HepG2 (cell line): Measurements from ENCODE around the gene TEAD1. TPM values are rescaled to one million over a fixed set of nuclear protein-coding genes. Genes with fewer than 3 reads are reported as not detected.

Experiments
- ATAC-seq: fragments of 200-7000 bp; cut with Tn5 transposase; 3 replicates; pipeline ENCODE4 v1.9.1; 2020; ENCODE audit warnings: mild to moderate bottlenecking, moderate library complexity
- BruUV-seq: library from RNA; stranded (reverse); fragments of 400-500 nt; replicated peaks from 2 replicates; lab custom pipeline; 2021; lab: Mats Ljungman, UMichigan
- CTCF ChIA-PET: fragments of 300-600 bp; formaldehyde crosslinking; extraction: SDS; loops from one replicate; lab custom pipeline; 2021; ENCODE audit warnings: low total read pairs, inconsistent platforms, low intra/inter-chr PET ratio; lab: Yijun Ruan, JAX
- POLR2A ChIA-PET: fragments of 350-600 bp; sonication (Branson Sonifier 250); formaldehyde crosslinking; loops from one replicate; lab custom pipeline; 2020; ENCODE audit warnings: antibody characterized with exemption, inconsistent platforms; lab: Yijun Ruan, JAX
- DNase-seq: peaks from one replicate; pipeline ENCODE4 v3.0.0-alpha.2; 2015; ENCODE audit warnings: low spot score
- FAIRE-seq: peaks from 3 replicates; lab custom pipeline; 2011; peaks lifted over from hg19 to GRCh38; lab: Jason Lieb, UNC
- H2AFZ ChIP-seq: one replicate; pipeline ENCODE4 v1.6.1; 2011; ENCODE audit warnings: low read length, inconsistent platforms
- H3K27ac ChIP-seq: fragments of 300-600 bp; 3 replicates; pipeline ENCODE4 v1.8.0; 2011; ENCODE audit warnings: mixed run types, mild to moderate bottlenecking, mixed read lengths, low read length, inconsistent platforms; ENCODE audit not compliant: insufficient read depth; ENCODE audit errors: extremely low read length
- H3K27me3 ChIP-seq, 2 experiments: fragments of 200-600 bp in 1 of 2; 2 replicates in 1 of 2; 3 replicates in 1 of 2; pipeline versions ENCODE4 v1.6.0 to v1.8.0; 2011; ENCODE audit warnings: low read length in 2 of 2, mild to moderate bottlenecking in 2 of 2, moderate library complexity in 2 of 2, inconsistent platforms in 1 of 2; ENCODE audit not compliant: insufficient read depth in 2 of 2, control insufficient read depth in 1 of 2
- H3K36me3 ChIP-seq, 2 experiments: fragments of 200-600 bp in 1 of 2; replicated peaks in 1 of 2; 2 replicates in 1 of 2; 3 replicates in 1 of 2; pipeline versions ENCODE4 v1.5.1 to v1.8.0; 2011; ENCODE audit warnings: low read length in 2 of 2, inconsistent platforms in 1 of 2; ENCODE audit not compliant: insufficient read depth in 2 of 2, control insufficient read depth in 1 of 2
- H3K4me1 ChIP-seq: 2 replicates; pipeline ENCODE4 v1.5.1; 2012; ENCODE audit warnings: low read length, inconsistent platforms; ENCODE audit not compliant: insufficient read depth
- H3K4me2 ChIP-seq: 2 replicates; pipeline ENCODE4 v1.6.0; 2011; ENCODE audit warnings: low read depth, low read length, inconsistent platforms
- H3K4me3 ChIP-seq, 3 experiments: fragments of 200-600 bp in 1 of 3; sonication (generic), shearing (Covaris generic) in 1 of 3; replicated peaks in 1 of 3; 2 replicates each; pipeline ENCODE4 v1.5.1; 2011 to 2016; ENCODE audit warnings: low read length in 3 of 3, inconsistent platforms in 2 of 3, low read depth in 2 of 3, mild to moderate bottlenecking in 2 of 3, control low read depth in 1 of 3, mixed read lengths in 1 of 3; ENCODE audit not compliant: insufficient read depth in 1 of 3
- H3K79me2 ChIP-seq: one replicate; pipeline ENCODE4 v1.6.1; 2011; ENCODE audit warnings: low read length, inconsistent platforms; ENCODE audit not compliant: insufficient read depth
- H3K9ac ChIP-seq: 2 replicates; pipeline ENCODE4 v1.6.0; 2011; ENCODE audit warnings: mild to moderate bottlenecking, low read depth, low read length, inconsistent platforms; ENCODE audit not compliant: insufficient read depth
- H3K9me3 ChIP-seq: 2 replicates; pipeline ENCODE4 v1.5.1; 2012; ENCODE audit warnings: mild to moderate bottlenecking, low read length
- H4K20me1 ChIP-seq: 2 replicates; pipeline ENCODE4 v1.6.0; 2011; ENCODE audit warnings: inconsistent platforms, mild to moderate bottlenecking, low read length, moderate library complexity; ENCODE audit not compliant: insufficient read depth
- CTCF ChIP-seq: sonication (generic); formaldehyde crosslinking; IDR thresholded peaks from 2 replicates; pipeline ENCODE4 v1.5.0; 2020; ENCODE audit warnings: mild to moderate bottlenecking, missing genetic modification reagents, moderate library complexity
- FOXO1 ChIP-seq: sonication (generic); formaldehyde crosslinking; IDR thresholded peaks from 2 replicates; pipeline ENCODE4 v1.4.0; 2020; ENCODE audit warnings: missing genetic modification reagents
- FOXP4 ChIP-seq: sonication (generic); formaldehyde crosslinking; IDR thresholded peaks from 2 replicates; pipeline ENCODE4 v1.4.0; 2020; ENCODE audit warnings: missing genetic modification reagents
- GLI4 ChIP-seq: sonication (generic); formaldehyde crosslinking; IDR thresholded peaks from 2 replicates; pipeline ENCODE4 v1.5.1; 2020; ENCODE audit warnings: missing genetic modification reagents, mild to moderate bottlenecking, moderate library complexity, borderline replicate concordance
- MXD1 ChIP-seq: sonication (generic); formaldehyde crosslinking; IDR thresholded peaks from 2 replicates; pipeline ENCODE4 v1.4.0; 2020; ENCODE audit warnings: mild to moderate bottlenecking, missing genetic modification reagents
- PAXIP1 ChIP-seq: sonication (generic); formaldehyde crosslinking; conservative IDR thresholded peaks from 2 replicates; pipeline ENCODE4 v1.4.0; 2020; ENCODE audit warnings: mild to moderate bottlenecking, missing genetic modification reagents, moderate library complexity
- ZFP90 ChIP-seq: sonication (generic); formaldehyde crosslinking; IDR thresholded peaks from 2 replicates; pipeline ENCODE4 v1.8.0; 2022; ENCODE audit warnings: missing genetic modification reagents, mild to moderate bottlenecking, inconsistent platforms, borderline replicate concordance
- ZNF274 ChIP-seq: sonication (generic); formaldehyde crosslinking; IDR thresholded peaks from 2 replicates; pipeline ENCODE4 v1.5.1; 2020; ENCODE audit warnings: mild to moderate bottlenecking, missing genetic modification reagents
- ZNF543 ChIP-seq: sonication (generic); formaldehyde crosslinking; IDR thresholded peaks from 2 replicates; pipeline ENCODE4 v1.4.0; 2020; ENCODE audit warnings: mild to moderate bottlenecking, missing genetic modification reagents
- ZNF570 ChIP-seq: sonication (generic); formaldehyde crosslinking; IDR thresholded peaks from 2 replicates; pipeline ENCODE4 v1.4.0; 2020; ENCODE audit warnings: mild to moderate bottlenecking, missing genetic modification reagents, borderline replicate concordance
- ZNF704 ChIP-seq: sonication (generic); formaldehyde crosslinking; IDR thresholded peaks from 2 replicates; pipeline ENCODE4 v1.8.1; 2023; ENCODE audit warnings: mild to moderate bottlenecking, inconsistent platforms, moderate library complexity, missing genetic modification reagents, borderline replicate concordance
- ZSCAN20 ChIP-seq: sonication (generic); formaldehyde crosslinking; IDR thresholded peaks from 2 replicates; pipeline ENCODE4 v1.4.0; 2020; ENCODE audit warnings: missing genetic modification reagents, mild to moderate bottlenecking, borderline replicate concordance
- ZZZ3 ChIP-seq: sonication (generic); formaldehyde crosslinking; IDR thresholded peaks from 2 replicates; pipeline ENCODE4 v1.4.0; 2020; ENCODE audit warnings: missing genetic modification reagents, mild to moderate bottlenecking, borderline replicate concordance
- WGBS: methylation state at CpG from one replicate; pipeline ENCODE4 v1.1.6; 2017; ENCODE audit warnings: low lambda C conversion rate; 5-methylcytosine and 5-hydroxymethylcytosine counted together
- in situ Hi-C: cut with HindIII; loops from 2 replicates; pipeline ENCODE4 v1.10.0; 2017; ENCODE audit warnings: low pct_unique_long_range_greater_than_20kb; ENCODE audit not compliant: extremely low pct_ligation_motif_present
- intact Hi-C: fragments of 100-400 bp; cut with micrococcal nuclease; formaldehyde crosslinking; loops from one replicate; pipeline ENCODE4 v1.10.0; 2022; ENCODE audit not compliant: unreplicated experiment
- polyA plus RNA-seq, 8 experiments: library from polyadenylated mRNA; depleted of rRNA in 3 of 8; stranded (reverse) in 7 of 8; unstranded in 1 of 8; fragments of >200 nt; fragmentation: Illumina TruSeq in 4 of 8; extraction: Trizol in 4 of 8; gene quantifications; 2 replicates each; pipeline versions ENCODE4 v1.2.1 to v1.2.3, GENCODE V29; 2011 to 2016; ENCODE audit warnings: low read depth in 4 of 8, missing spikeins in 1 of 8, mixed read lengths in 1 of 8; ENCODE audit not compliant: insufficient read depth in 1 of 8
- total RNA-seq, 5 experiments: library from RNA; depleted of rRNA; stranded (reverse); fragments of >200 nt; fragmentation: Illumina TruSeq; extraction: Trizol; gene quantifications; 2 replicates each; pipeline ENCODE4 v1.2.3, GENCODE V29; 2016; ENCODE audit warnings: low read depth in 1 of 5

TEAD1 gene
- total and polyA plus RNA-seq, 2 of the 13 experiments (the other 11 are each of a cell fraction or from before 2014, with no cell fraction given): 20.1 to 30.5 TPM

- ATAC-seq: peak; percentile 82
- peak overlapping the region; percentile 17 for H3K27ac ChIP-seq
- BruUV-seq: no TSS peak
- H3K9ac ChIP-seq: peak overlapping the region; percentile 48
- no peaks in the 10 kb centered on the region for H3K9me3 ChIP-seq
- peak; percentile 57 for DNase-seq
- no peaks in the 10 kb centered on the region for H4K20me1 ChIP-seq
- whole genome bisulfite sequencing: 3% methylated on average over 5 of the region's 5 CpGs
- intact Hi-C loops: loop anchor here (2.0 kb wide), 1 partner anchor 247 kb away; no protein-coding TSS in a partner anchor
- peak; percentile 63 for FAIRE-seq
- no peaks in the 10 kb centered on the region for H3K36me3 ChIP-seq
- POLR2A ChIA-PET: interaction anchor here (0.8 to 1.4 kb wide), 4 partner anchors 8 to 186 kb away, joined by 3 to 5 read pairs (median 4); no protein-coding TSS in a partner anchor
- no peaks in the 10 kb centered on the region for H3K27me3 ChIP-seq
- peak overlapping the region; percentile 82 for H2AFZ ChIP-seq
- H3K4me3 ChIP-seq: peak overlapping the region; percentile 1 to 48 (median 14); a peak in 4 of 6 replicates
- in situ Hi-C loops: no loop called here
- peaks cover 25% of the 10 kb centered on the region for H3K4me1 ChIP-seq
- H3K4me2 ChIP-seq: peak overlapping the region; percentile 83
- CTCF ChIA-PET: interaction anchor here (1.0 kb wide), 1 partner anchor 43 kb away, joined by 3 read pairs; no protein-coding TSS in a partner anchor
- no peaks in the 10 kb centered on the region for H3K79me2 ChIP-seq
- TF ChIP-seq FOXO1 (peak; percentile 32; the same call in 1 of the 2 replicates), ZNF274 (CRISPR knock-in tag) (no peak), FOXP4 (CRISPR knock-in tag) (0 out of 2 replicates have a peak, but pooled peaks have one; percentile 30), ZZZ3 (no peak), ZNF543 (CRISPR knock-in tag) (no peak; the same call in 1 of the 2 replicates), CTCF (0 out of 2 replicates have a peak, but pooled peaks have one; percentile 10), ZFP90 (no peak), ZNF704 (no peak), GLI4 (CRISPR knock-in tag) (no peak), ZSCAN20 (CRISPR knock-in tag) (no peak), PAXIP1 (CRISPR knock-in tag) (0 out of 2 replicates have a peak, but pooled peaks have one; percentile 25), MXD1 (CRISPR knock-in tag) (no peak), ZNF570 (CRISPR knock-in tag) (no peak)
Measured at GRCh38 chr11:12642040-12642439, 32.2 kb upstream of the TEAD1 start.
